BLaER1 treated with 17β-estradiol and CSF1 and Interleukin-3, amounts not matched to agents 10 nM and 100 nM (cell line): ENCODE results near the gene CEP164.

Experiments
- H3K27ac ChIP-seq, 11 experiments: shearing (Covaris generic); formaldehyde crosslinking; 2 replicates each; pipeline ENCODE4 v1.8.1; 2022
- H3K27me3 ChIP-seq, 11 experiments: shearing (Covaris generic); formaldehyde crosslinking; 2 replicates each; pipeline ENCODE4 v1.8.1; 2022
- H3K36me3 ChIP-seq, 11 experiments: shearing (Covaris generic); formaldehyde crosslinking; 2 replicates each; pipeline ENCODE4 v1.8.1; 2022
- H3K4me1 ChIP-seq, 10 experiments: shearing (Covaris generic); formaldehyde crosslinking; 2 replicates each; pipeline ENCODE4 v1.8.1; 2022
- H3K4me2 ChIP-seq, 11 experiments: shearing (Covaris generic); formaldehyde crosslinking; 2 replicates each; pipeline ENCODE4 v1.8.1; 2022
- H3K4me3 ChIP-seq, 10 experiments: shearing (Covaris generic); formaldehyde crosslinking; 2 replicates each; pipeline ENCODE4 v1.8.1; 2022
- H3K9ac ChIP-seq, 11 experiments: shearing (Covaris generic); formaldehyde crosslinking; 2 replicates each; pipeline ENCODE4 v1.8.1; 2022
- H3K9me3 ChIP-seq, 11 experiments: shearing (Covaris generic); formaldehyde crosslinking; replicated peaks in 1 of 11; 2 replicates each; pipeline ENCODE4 v1.8.1; 2022
- H4K20me1 ChIP-seq, 11 experiments: shearing (Covaris generic); formaldehyde crosslinking; 2 replicates each; pipeline ENCODE4 v1.8.1; 2022
- Cebpa-rat ChIP-seq, 11 experiments: shearing (Covaris generic); IDR thresholded peaks; 2 replicates each; pipeline ENCODE4 v1.8.1; 2022

Gene CEP164

GRCh38 chr11:117440258-117440657, 112.6 kb downstream of the CEP164 start:
- Histone ChIP-seq H3K9ac (no peak overlapping the region), H3K27me3 (no peaks in the 10 kb centered on the region), H3K9me3 (no peaks in the 10 kb centered on the region), H3K36me3 (no peaks in the 10 kb centered on the region), H3K27ac (no peak overlapping the region), H3K4me1 (peaks cover 0 to 18% (median 16%) of the 10 kb centered on the region in 10 experiments; a peak in 16 of 20 replicates), H4K20me1 (peaks cover 0 to 15% (median 0%) of the 10 kb centered on the region in 11 experiments; a peak in 6 of 22 replicates), H3K4me2 (no peak overlapping the region), H3K4me3 (no peak overlapping the region)
- no peak for TF ChIP-seq Cebpa-rat (IDR thresholded peaks at IDR 0.05)

- H3K4me1 ChIP-seq, result peaks cover 0 to 11% (median 10%) of the 10 kb centered on the region in 10 experiments; a peak in 12 of 20 replicates
- H3K27me3 ChIP-seq, result no peaks in the 10 kb centered on the region
- no peak overlapping the region for H3K9ac ChIP-seq
- H3K4me2 ChIP-seq, result no peak overlapping the region
- TF ChIP-seq Cebpa-rat (IDR thresholded peaks at IDR 0.05), result no peak
- no peaks in the 10 kb centered on the region for H3K9me3 ChIP-seq
- peaks cover 0 to 15% (median 0%) of the 10 kb centered on the region in 11 experiments; a peak in 5 of 22 replicates for H4K20me1 ChIP-seq
- H3K27ac ChIP-seq, result no peak overlapping the region
- no peaks in the 10 kb centered on the region for H3K36me3 ChIP-seq
- no peak overlapping the region for H3K4me3 ChIP-seq
These were observed 113.7 kb downstream of the CEP164 start for GRCh38 chr11:117441146-117441975.

- TF ChIP-seq Cebpa-rat (IDR thresholded peaks at IDR 0.05), result no peak
- Histone ChIP-seq H3K4me1 (peaks cover 0 to 11% (median 10%) of the 10 kb centered on the region in 10 experiments; a peak in 12 of 20 replicates), H3K9ac (no peak overlapping the region), H3K4me3 (no peak overlapping the region), H3K4me2 (no peak overlapping the region), H3K27me3 (no peaks in the 10 kb centered on the region), H3K9me3 (no peaks in the 10 kb centered on the region), H3K36me3 (no peaks in the 10 kb centered on the region), H4K20me1 (peaks cover 0 to 15% (median 0%) of the 10 kb centered on the region in 11 experiments; a peak in 5 of 22 replicates), H3K27ac (no peak overlapping the region)
These were observed 114.6 kb downstream of the CEP164 start for GRCh38 chr11:117442049-117442868.

- H3K27ac ChIP-seq, result no peak overlapping the region
- no peaks in the 10 kb centered on the region for H3K27me3 ChIP-seq
- H3K9ac ChIP-seq, result no peak overlapping the region
- H3K9me3 ChIP-seq, result no peaks in the 10 kb centered on the region
- H4K20me1 ChIP-seq, result peaks cover 0 to 15% (median 0%) of the 10 kb centered on the region in 11 experiments; a peak in 5 of 22 replicates
- no peaks in the 10 kb centered on the region for H3K36me3 ChIP-seq
- no peak for TF ChIP-seq Cebpa-rat (IDR thresholded peaks at IDR 0.05)
- no peak overlapping the region for H3K4me3 ChIP-seq
- peaks cover 0 to 11% (median 10%) of the 10 kb centered on the region in 10 experiments; a peak in 12 of 20 replicates for H3K4me1 ChIP-seq
- no peak overlapping the region for H3K4me2 ChIP-seq
These were observed 115.2 kb downstream of the CEP164 start for GRCh38 chr11:117442869-117443239.

GRCh38 chr11:117443266-117444186, 115.9 kb downstream of the CEP164 start:
- Histone ChIP-seq H3K4me1 (peaks cover 0 to 11% (median 10%) of the 10 kb centered on the region in 10 experiments; a peak in 12 of 20 replicates), H3K27ac (no peak overlapping the region), H3K27me3 (no peaks in the 10 kb centered on the region), H4K20me1 (peaks cover 0 to 15% (median 0%) of the 10 kb centered on the region in 11 experiments; a peak in 5 of 22 replicates), H3K4me3 (no peak overlapping the region), H3K4me2 (no peak overlapping the region), H3K9ac (no peak overlapping the region), H3K36me3 (no peaks in the 10 kb centered on the region), H3K9me3 (no peaks in the 10 kb centered on the region)
- no peak for TF ChIP-seq Cebpa-rat (IDR thresholded peaks at IDR 0.05)

- Histone ChIP-seq H3K27ac (no peak overlapping the region), H3K27me3 (no peaks in the 10 kb centered on the region), H3K4me3 (no peak overlapping the region), H3K9ac (no peak overlapping the region), H3K4me2 (no peak overlapping the region), H3K4me1 (peaks cover 0 to 6% (median 6%) of the 10 kb centered on the region in 10 experiments; a peak in 12 of 20 replicates), H3K9me3 (no peaks in the 10 kb centered on the region), H3K36me3 (no peaks in the 10 kb centered on the region), H4K20me1 (peaks cover 0 to 15% (median 0%) of the 10 kb centered on the region in 11 experiments; a peak in 5 of 22 replicates)
- TF ChIP-seq Cebpa-rat (IDR thresholded peaks at IDR 0.05), result no peak
These were observed 116.6 kb downstream of the CEP164 start for GRCh38 chr11:117444256-117444655.

- H3K27me3 ChIP-seq, result no peaks in the 10 kb centered on the region
- no peak overlapping the region for H3K9ac ChIP-seq
- no peaks in the 10 kb centered on the region; a peak in 1 of 20 replicates for H3K4me1 ChIP-seq
- no peak overlapping the region for H3K4me2 ChIP-seq
- H3K36me3 ChIP-seq, result no peaks in the 10 kb centered on the region
- TF ChIP-seq Cebpa-rat (IDR thresholded peaks at IDR 0.05), result no peak
- peaks cover 0 to 15% (median 0%) of the 10 kb centered on the region in 11 experiments; a peak in 5 of 22 replicates for H4K20me1 ChIP-seq
- no peak overlapping the region for H3K27ac ChIP-seq
- no peaks in the 10 kb centered on the region for H3K9me3 ChIP-seq
- H3K4me3 ChIP-seq, result no peak overlapping the region
These were observed 117.3 kb downstream of the CEP164 start for GRCh38 chr11:117444711-117445658.
